GM19193 (cell line): ENCODE data around the gene SIX4.

Experiments used
- POLR2A ChIP-seq: IDR thresholded peaks from 4 replicates; pipeline ENCODE4 v1.6.1; 2011; ENCODE audit not compliant: insufficient read depth, insufficient read length; ENCODE audit errors: extremely low read depth

Gene SIX4

GRCh38 chr14:60723907-60724618 is at the start of gene SIX4:
SIX4 (minus strand) TSS chr14:60724351; CDS start chr14:60724074, 277 bp downstream.
- TF ChIP-seq POLR2A = no peak

GRCh38 chr14:60773558-60773957 is 49.4 kb upstream of the SIX4 start:
- no peak for TF ChIP-seq POLR2A

GRCh38 chr14:60771117-60771516 is 47.0 kb upstream of the SIX4 start:
- TF ChIP-seq POLR2A = no peak

DNA sequence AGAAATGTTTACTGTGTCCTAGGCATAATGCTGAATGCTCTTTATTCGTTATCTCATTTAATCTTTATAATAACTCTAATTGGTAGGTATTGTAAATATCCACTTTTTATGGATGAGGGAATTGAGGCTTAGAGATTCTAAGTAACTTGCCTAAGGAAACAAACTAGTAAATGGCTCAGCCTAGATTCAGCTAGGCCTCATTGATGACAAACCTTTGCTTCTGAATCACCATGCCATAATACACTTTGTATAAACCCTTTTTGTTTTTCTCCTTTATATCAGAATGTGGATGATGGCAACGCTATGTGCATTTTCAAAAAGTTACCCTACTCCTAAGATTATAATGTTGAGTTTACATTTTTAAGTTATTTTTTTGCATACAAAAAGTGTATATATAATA is 44.5 kb upstream of the SIX4 start:
- no peak for TF ChIP-seq POLR2A

- TF ChIP-seq POLR2A = no peak
Observed at GRCh38 chr14:60760644-60761364, 36.7 kb upstream of the SIX4 start.

- no peak for TF ChIP-seq POLR2A
Observed at GRCh38 chr14:60760209-60760608, 36.1 kb upstream of the SIX4 start.

- TF ChIP-seq POLR2A = no peak
Observed at GRCh38 chr14:60758885-60759284, 34.7 kb upstream of the SIX4 start.

DNA sequence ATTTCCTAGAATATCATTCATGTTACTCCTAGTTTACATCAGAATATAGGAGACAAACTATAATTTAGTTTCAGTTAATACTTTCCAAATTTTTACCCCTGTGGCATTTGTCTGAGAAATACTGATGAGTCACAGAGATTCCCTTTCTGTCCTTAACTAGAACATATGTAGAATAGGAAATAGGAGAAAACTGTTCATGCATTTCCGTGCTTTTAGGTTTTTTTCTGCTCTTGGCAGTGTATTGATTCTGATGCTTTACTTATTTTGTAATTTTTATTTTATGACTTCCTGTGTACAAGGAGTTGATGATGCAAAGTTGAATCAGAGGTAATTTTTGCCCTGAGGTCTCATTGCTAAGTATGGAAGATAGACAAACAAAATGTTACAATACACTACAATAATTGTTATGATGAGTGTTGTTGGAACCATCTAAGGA is 33.4 kb upstream of the SIX4 start:
- TF ChIP-seq POLR2A = no peak

DNA sequence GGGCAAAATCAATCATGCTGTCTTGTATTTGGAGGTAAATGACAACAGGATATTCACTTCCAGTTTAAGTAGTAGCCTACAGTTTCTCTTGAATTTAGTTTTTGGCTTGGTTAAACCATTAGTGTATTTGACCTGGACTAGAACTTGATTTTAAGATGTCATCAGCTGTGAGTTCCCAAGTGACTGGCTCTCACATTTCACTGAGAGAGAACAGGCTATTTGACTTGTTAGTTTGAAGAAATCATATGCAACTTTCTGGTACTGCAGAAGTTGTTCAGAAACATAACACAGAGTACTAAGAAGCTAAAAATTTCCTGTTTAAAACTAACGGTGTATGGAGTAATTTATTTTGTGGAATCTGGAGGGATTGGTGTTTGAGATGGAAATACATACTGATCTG is 32.7 kb upstream of the SIX4 start:
- TF ChIP-seq POLR2A = no peak

GRCh38 chr14:60753264-60754119 is 29.3 kb upstream of the SIX4 start:
- no peak for TF ChIP-seq POLR2A

DNA sequence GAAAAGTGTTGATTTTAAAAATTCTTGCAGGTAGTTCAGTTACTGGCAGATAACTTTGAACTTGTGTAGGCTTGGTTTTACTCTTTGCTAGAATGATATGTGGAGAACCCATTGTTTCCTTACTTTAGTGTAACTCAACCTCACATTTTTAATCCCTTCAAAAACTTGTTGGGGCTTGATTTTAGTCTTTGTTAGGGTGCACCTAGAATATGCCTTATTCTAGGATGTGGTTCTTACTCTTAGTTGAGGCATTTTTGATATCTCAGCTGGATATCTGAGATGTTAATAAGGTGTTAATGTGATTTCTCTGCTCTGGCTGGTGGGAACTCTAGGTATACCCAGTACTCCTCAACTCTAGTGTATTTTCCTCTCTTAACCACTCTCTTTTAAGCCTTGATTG is 20.4 kb upstream of the SIX4 start:
- no peak for TF ChIP-seq POLR2A

DNA sequence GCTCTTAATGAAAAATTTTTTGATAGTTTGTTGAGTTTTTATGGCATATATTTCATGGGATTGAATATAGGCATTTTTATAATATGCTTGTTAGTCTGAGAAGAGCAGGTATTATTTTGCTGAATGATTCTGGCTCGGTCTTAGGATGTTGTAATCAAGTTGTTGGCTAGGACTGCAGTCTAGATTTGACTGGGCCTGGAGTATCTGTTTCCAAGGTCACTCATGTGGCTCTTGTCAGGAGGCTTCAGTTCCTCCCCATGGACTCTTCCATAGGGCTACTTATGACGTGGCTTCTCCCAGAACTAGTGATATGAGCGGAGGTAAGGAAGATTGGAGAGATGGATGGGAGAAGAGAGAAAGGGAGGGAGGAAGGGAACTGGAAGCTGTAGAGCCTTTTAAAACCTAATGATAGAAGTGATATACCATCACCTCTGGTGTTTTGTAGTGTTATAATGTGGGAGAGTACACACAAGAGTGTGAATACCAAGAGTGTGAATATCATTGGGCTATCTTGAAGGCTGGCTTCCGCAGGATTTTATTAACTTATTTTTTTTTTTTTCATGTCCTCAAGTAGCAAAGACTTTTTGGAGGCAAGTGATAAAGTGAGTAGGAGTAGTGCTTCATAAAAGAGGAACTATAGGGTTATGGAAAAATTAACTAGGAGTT is 14.8 kb upstream of the SIX4 start:
- no peak for TF ChIP-seq POLR2A

GRCh38 chr14:60736494-60736893 is 12.3 kb upstream of the SIX4 start:
- no peak for TF ChIP-seq POLR2A

DNA sequence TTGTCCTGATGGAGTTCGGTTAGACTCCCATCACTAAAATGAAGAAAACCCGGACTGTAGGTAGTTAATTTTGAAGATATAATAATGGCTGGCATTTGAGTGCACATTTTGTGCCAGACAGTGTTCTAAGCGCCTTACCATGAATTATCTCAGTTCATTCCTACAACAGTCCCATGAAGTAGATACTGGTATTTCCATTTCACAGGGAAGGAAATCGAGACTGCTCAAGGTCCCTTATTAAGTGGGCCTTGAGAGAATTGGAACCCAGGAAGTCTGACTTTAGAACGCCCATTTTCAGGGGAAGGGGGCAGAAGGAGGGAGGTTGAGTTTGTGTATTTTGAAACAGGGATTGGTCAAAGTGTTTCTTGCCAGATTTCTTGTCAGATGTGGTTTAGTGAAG is 11.3 kb upstream of the SIX4 start:
- no peak for TF ChIP-seq POLR2A
